HG03103 (cell line): ENCODE results near the gene PPP1R13L.
A peak's percentile ranks its signal among the peaks of the same experiment; 100 is the strongest.

Experiments used
- ATAC-seq: cut with Tn5 transposase; IDR thresholded peaks from one replicate; pipeline ENCODE4 v1.9.1; 2021; ENCODE audit warnings: low read depth; ENCODE audit not compliant: unreplicated experiment

PPP1R13L gene, protein sequence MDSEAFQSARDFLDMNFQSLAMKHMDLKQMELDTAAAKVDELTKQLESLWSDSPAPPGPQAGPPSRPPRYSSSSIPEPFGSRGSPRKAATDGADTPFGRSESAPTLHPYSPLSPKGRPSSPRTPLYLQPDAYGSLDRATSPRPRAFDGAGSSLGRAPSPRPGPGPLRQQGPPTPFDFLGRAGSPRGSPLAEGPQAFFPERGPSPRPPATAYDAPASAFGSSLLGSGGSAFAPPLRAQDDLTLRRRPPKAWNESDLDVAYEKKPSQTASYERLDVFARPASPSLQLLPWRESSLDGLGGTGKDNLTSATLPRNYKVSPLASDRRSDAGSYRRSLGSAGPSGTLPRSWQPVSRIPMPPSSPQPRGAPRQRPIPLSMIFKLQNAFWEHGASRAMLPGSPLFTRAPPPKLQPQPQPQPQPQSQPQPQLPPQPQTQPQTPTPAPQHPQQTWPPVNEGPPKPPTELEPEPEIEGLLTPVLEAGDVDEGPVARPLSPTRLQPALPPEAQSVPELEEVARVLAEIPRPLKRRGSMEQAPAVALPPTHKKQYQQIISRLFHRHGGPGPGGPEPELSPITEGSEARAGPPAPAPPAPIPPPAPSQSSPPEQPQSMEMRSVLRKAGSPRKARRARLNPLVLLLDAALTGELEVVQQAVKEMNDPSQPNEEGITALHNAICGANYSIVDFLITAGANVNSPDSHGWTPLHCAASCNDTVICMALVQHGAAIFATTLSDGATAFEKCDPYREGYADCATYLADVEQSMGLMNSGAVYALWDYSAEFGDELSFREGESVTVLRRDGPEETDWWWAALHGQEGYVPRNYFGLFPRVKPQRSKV

DNA sequence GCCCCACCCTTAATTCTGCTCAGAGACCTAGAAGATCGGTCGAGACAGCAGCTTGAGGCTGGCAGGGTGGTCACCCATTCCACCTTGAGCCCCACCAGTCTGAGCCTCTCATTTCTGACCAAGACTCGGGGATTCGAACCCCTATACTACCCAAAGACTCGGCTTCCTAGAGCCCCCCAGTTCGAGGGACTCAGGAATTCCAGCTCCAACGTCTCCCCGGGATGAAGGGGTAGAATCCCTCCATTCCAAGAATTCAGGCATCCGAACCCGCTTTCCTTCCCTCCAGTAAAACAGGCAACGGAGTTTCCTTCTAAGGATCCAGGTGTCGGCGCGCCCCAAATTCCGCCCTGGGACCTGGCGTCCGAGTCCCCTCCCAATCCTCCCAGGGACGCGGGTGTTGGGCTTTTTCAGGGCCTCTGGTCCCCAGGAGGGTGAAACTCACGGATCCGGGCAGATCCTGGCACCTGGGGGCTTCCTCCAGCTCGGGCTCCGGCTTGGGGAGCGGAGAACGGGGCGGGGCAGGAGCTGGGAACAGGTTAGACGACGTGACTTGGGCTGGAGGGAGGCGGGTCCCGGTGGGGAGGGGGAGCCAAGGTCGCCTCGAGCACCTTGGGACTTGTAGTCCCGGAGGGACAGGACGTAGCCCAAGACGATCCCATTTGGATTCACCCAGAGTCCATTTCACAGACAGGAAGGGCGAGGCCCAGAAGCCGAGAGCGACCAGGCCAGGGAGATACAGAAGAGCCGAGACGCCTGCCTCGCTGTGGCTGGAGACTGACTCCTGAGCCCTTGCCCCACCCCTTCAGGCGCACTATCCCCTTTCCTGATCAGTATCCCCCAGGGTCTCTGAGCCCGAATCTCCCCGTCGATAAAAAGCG lies at the start of gene PPP1R13L:
Gene PPP1R13L, minus strand, starts transcription at position 513 of the 878 bp plus-strand sequence. CDS start 6,751 bp downstream, outside the sequence.
- ATAC-seq, result no peak

DNA sequence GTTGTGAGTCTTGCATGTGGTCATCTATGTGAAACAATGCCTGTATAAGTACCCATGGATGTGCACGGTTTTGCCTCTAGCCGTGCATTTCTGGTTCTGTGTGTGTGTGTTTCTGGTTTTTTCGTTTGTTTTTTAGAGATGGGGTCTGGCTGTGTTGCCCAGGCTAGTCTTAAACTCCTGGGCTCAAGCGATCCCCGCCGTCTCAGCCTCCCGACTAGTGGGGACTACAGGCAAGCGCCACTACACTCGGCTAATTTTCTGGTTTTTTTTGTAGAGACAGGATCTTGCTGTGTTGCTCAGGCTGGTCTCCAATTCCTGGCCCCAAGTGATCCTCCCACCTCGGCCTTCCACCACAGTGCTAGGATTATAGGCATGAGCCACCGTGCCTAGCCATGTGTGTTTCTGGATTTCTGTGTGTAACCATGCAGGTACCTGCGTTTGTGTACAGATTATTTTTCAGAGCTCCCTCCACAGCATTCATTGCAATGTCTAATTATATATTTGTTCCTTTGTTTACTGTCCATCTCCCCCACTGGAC lies 47.0 kb upstream of the PPP1R13L start:
- no peak for ATAC-seq

DNA sequence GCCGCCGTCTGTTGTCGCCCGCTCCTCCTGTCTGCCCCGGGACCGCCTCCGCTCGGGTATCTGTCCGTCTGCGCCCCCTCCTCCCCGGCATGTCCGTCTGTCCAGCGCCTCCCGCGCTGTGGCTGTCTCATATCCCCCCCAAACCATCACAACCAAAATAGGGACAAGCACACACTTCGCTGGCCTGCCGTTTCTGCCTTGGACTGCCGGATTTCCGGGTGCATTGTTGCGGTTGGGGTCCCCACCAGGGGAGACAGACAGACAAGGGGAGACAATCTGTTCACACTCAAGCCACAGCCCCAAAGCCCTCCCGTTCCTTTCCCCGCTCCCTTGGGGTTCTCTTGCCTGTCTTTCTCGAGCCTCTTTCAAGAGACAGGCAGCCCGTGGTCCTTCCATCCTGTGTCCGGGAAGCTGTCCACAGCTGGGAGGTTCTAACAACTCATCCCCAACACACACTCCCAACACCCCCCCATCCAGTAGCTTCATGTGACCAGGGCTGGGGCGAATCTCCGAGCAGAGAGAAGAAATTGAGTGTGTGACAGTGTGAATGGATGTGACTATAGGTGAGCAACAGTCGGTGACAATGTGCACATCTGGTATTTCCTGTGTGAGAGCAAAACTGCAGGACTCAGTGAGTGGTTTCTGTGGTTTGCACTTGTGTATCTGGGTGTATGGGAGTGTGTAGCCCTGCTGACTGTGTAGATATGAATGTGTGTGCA lies 46.4 kb upstream of the PPP1R13L start:
- ATAC-seq, result no peak

DNA sequence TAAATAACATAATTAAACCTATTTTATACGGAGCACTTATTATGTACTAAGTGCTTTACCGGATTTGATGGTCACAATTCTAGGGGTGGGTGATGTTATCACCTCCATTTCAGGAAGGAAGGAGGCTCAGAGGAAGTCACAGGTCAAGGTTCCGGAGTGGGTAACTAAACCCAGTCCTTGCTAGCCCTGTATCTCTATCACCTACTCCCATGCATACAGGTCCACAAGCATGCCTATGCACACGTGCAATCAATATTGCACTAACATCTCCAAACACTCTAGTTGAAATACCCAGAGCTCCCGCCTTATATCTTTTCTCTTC lies 45.1 kb upstream of the PPP1R13L start:
- no peak for ATAC-seq

DNA sequence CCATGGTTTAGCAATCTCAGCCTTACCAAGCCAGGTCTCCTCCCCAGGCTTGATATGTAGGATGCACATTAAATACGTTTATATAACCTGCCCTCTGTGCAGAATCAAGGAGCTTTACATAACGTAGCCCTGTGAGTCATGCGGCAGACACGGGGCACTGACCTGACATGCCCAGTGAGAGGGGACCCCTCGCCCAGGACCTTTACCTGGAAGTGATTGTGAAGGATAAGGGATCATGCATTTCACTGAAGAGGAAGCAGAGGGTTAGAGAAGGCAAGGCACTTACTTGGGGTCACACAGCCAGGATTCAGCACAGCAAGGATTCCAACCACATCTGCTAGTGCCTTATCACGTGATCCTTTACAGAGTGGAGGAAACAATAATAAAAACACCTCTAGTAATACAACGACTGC lies 44.0 kb upstream of the PPP1R13L start:
- ATAC-seq, result no peak

DNA sequence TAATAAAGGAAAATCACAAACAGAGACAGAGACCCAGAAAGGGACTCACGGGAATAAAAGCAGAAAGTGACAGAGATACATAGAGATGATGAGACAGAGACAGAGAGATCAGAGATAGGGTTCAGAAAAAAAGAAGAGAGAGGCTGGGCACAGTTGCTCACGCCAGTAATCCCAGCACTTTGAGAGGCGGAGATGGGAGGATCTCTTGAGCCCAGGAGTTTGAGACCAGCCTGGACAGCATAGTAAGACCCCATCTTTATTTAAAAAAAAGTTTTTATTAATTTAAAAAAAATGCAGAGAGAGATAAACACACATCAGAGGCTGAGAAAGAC lies 43.5 kb upstream of the PPP1R13L start:
- no peak for ATAC-seq

DNA sequence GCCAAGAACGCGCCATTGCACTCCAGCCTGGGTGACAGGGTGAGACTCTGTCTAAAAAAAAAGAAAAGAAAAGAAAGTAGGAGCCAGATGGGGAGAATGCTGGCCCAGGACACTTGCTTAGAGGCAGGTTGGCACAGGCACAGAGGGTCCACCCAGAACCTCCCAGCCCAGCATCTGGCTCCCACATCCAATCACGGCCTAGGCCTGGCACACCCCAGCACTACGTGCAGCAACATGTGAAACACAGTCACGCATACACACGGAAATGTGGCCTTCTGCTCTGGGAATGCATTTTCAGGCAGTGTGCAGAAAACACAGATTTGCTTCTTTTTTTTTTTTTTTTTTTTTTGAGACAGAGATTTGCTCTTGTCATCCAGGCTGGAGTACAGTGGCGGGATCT lies 42.1 kb upstream of the PPP1R13L start:
- ATAC-seq, result no peak

DNA sequence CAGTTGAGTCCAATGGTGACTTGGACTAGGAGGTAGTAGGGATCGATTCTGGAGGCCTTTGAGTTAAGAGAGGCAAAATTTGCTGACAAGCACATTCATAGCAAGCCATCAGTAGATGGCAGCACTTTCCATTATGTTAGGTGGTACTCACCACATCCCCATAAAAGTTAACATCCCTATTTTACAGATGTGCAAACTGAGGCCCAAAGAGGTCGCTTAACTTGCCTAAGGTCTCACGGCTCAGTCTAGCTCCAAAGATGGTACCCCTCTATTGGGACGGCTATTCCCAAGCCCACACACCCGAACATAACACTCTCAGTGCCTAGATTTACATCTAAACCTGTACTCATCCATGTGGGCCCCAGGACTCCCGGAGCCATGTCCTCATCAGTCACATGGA lies 41.4 kb upstream of the PPP1R13L start:
- ATAC-seq, result no peak

DNA sequence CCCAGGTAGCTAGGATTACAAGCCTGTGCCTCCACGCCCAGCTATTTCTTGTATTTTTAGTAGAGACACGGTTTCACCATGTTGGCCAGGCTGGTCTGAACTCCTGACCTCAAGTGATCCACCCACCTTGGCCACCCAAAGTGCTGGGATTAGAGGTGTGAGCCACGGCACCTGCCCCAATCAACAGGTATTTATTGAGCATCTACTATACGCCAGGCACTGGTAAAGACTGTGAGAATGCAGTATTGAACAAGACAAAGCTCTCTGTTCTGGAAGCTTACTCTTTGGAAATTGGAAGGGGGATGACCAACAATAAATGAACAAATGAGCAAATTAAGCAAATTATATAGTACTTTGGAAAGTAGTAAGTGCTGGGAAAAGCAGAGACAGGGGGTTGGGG lies 40.3 kb upstream of the PPP1R13L start:
- no peak for ATAC-seq

DNA sequence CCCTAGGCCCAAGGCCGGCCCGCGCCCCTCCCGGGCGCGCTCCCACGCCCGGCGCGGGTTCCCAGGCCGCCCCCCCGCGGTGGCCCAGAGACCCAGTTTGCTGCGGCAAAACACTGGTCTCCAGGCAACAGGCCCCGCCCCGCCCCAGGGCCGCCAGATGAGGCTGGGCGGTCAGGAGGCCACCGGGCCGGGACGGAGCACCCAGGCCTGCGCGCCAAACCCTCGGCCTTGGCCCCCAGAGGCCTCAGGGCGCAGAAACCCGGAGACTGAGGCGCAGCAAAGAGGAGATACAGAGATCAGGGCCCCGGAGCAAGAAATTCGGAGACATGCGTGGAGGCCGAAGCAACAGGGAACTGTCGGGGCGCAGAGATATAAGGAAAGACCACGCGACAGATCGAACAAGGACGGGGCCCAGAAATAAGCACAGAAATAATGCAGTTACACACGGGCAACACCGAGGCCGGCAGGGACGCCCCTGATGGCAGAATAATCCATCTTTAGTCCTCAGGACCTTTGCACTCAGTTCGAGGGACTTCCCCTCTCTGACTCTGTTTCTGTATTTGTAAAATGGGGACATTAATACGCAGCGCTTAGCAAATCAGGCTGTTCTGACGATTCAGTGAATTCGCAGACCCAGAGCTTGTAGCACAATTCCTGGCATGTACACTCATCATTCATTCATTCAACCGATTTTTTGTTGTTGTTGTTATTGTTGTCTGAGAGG lies 39.6 kb upstream of the PPP1R13L start:
- peak; percentile 47 for ATAC-seq

DNA sequence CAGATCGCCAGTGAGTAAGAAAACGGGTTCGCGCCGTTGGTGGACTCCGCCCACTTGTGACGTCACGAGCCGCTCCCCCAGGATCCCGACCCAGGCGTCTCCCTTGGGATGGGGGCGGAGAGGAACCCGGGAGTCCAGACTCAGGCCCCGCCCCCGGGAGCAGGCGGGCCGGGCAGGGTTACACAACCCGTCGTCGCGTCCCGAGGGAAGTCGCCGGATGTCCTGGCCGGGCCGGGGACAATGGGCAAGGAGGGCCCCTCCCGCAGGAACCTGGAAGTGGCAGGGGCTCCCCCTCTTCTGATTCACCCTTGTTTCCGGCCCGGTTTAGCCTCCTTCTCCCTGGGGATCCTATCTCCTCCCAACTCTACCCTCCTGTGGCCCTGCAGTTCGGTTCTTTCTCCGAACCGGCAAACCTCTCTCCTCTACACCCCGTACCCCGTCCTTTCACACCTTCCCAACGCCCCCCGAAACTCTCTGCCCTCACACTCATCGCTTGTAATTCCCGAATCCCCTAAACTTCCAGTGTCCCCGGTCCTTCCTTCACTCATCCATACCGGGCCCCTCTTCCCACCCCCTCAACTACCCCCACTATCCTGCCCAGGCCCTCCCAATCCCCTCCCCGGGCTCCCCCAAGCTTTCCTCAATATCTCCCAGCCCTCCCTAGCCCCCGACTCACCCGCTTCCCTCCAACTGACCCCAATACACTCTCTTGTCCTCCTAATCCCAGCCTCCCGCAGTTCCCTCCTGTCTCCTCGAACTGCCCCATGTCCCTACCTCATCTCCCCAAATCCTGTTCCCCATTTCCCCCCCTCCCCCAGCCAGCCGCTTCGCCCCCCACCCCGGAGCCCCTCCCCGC lies 38.8 kb upstream of the PPP1R13L start:
- no peak for ATAC-seq

DNA sequence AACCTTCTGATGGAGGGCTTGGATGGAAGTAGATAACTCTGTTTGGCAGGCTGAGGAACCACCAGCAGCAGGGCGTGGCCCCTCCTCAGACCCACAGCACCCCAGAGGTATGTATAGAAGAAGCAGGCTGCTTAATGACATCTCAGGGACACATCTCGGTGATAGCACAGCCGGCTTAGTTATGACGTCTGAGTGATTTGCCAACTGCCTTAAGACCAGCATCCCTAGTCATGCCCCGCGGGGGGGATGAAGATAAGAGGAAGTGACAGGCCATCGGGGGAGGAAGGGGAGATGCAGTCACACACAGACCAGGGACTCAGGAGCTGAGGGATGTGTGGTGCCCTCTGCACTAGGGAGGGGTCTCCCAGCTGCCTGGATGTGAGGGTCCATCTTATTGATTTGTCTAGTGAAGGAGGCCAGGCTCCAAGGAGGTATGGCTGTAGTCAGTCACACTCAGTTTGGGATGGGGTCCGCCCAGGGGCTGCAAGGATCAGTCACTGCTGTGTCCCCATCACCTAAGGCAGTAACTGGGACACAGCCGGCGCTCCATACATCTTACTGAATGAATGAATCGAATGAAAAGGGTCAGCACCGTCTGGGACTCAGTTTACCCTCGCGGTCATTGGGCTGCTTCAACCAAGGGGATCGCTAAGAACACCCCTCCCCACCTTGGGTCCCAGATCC lies 38.1 kb upstream of the PPP1R13L start:
- ATAC-seq, result no peak

DNA sequence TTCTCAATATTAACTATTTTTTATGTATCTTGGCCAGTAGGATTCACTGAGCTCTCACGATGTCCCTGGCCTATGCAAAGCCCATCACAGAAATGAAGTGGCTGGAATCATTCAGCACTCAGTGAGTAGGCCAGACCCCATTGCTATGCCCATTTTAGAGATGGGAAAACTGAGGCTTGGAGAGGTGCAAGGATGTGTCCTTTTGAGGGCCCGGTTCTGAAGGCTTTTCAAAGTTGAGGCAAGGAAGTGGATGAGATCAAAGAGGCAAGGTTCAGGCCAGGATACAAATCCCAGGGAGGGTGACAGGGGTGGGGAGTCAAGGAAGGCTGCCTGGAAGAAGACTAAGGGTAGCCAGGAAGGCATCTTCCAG lies 37.5 kb upstream of the PPP1R13L start:
- no peak for ATAC-seq

DNA sequence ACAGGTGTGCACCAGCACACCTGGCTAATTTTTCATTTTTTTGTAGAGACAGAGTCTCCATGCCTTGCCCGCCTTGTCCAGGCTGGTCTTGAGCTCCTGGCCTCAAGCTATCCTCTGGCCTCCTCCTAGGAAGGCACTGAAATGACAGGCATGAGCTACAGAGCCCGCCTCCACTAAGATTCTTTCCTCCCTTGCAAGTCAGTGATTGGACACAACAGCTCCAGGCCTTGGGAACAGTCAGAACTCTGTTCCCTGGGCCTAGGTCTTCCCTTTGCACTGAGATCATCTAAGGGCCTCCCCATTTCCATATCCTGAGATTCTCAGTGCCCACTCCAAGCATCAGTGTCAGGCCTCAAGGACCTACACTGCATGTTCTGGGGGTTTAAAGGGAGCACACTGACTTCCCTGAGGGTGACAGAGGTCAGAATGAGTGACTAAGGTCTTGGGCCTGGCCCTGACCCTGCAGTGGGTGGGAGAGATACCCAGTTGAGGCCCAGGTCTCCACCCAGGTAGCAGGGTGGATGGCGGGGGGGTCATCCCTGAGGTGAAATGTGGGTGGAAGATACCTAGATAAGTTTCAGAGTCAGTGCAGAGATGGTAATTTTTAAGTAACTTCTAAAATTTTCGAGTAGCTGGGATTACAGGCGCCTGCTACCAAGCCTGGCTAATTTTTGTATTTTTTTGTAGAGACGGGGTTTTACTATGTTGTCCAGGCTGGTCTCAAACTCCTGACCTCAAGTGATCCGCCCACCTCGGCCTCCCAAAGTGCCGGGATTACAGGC lies 36.2 kb upstream of the PPP1R13L start:
- ATAC-seq, result no peak

DNA sequence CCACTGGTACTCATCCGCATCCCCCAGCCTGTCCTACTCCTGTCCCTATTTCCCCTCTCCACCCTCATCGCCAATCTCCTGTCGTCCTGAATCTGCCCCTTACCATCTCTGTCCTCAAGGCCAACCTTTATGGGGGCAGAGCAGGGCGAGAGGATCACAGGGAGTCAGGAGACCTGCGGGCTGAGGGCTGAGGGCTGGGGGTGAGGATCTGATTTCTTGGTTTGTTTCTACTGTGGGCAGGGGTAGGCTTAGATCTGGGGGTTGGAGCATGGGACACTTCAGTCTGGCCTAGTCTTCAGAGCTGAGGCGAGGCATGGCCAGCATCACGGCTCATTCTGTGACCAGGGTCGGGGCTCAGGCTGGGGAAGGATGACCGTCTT lies 35.4 kb upstream of the PPP1R13L start:
- ATAC-seq, result no peak

DNA sequence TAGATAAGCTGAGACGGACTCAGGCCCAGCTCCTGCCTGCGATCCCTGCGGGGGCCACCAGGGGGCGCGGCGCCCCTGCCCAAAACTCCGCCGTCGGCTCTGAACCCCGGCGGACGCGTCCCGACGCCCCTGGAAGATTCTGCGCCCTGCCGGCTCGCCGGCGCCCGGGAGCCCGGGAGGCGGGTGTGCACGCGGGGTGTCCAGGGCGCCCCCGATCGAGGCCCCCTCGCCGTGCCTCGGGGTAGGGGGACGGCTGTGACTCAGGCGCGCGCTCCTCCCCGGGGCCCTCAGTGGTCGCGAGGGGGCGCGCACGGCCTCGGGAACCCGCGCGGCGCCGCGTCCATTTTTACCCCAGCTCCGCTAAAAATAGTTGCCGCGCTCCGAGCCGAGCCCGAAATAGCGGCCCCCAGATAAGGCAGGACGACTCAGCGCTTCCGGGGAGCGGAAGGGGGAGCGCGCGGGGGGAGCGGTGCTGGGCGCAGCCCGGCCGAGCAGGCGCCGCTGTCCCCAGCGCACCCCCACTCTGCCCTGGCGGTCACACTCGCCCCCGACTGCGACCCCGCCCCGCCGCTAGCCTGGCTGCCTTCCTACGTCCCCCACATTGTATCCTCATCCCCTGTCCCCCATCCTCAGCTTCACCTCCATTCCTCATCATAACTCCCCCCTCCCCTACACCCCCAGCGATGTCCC lies 34.8 kb upstream of the PPP1R13L start:
- peak; percentile 39 for ATAC-seq

DNA sequence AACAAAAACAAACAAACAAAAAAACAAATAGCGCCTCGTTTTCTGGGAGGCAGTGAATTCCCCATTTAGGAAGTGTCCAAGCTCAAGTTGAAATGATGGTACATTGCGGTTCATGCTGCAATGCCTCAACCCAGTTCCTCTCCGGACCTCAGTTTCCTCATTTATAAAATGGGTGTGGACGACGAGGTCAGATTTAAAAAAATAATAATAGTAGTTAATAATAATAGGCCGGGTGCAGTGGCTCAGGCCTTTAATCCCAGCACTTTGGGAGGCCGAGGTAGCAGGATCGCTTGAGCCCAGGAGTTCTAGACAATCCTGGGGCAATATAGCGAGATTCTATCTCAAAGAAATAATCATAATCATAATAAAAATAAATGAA lies 34.3 kb upstream of the PPP1R13L start:
- no peak for ATAC-seq
